Astrocyte (in vitro differentiated cells and primary cell): Measurements from ENCODE around the gene SUGCT. TPM values are rescaled to one million over a fixed set of nuclear protein-coding genes. Genes with fewer than 3 reads are reported as not detected.

Source experiments
- DNase-seq: peaks from one replicate; pipeline ENCODE4 v3.0.0-alpha.2; 2010; ENCODE audit warnings: low read depth
- FAIRE-seq: peaks from 2 replicates; lab custom pipeline; 2011; peaks lifted over from hg19 to GRCh38; lab: Jason Lieb, UNC
- H2AFZ ChIP-seq: 2 replicates; pipeline ENCODE4 v1.6.0; 2012; ENCODE audit warnings: low read depth, low read length, inconsistent platforms
- H3K27ac ChIP-seq: 2 replicates; pipeline ENCODE4 v1.5.1; 2011; ENCODE audit warnings: low read depth, low read length, inconsistent platforms
- H3K27me3 ChIP-seq: 2 replicates; pipeline ENCODE4 v1.6.0; 2011; ENCODE audit warnings: low read length, inconsistent platforms; ENCODE audit not compliant: insufficient read depth
- H3K36me3 ChIP-seq: 2 replicates; pipeline ENCODE4 v1.5.1; 2011; ENCODE audit warnings: low read length, inconsistent platforms; ENCODE audit not compliant: insufficient read depth
- H3K4me1 ChIP-seq: 2 replicates; pipeline ENCODE4 v1.5.1; 2011; ENCODE audit warnings: low read length, inconsistent platforms; ENCODE audit not compliant: insufficient read depth
- H3K4me2 ChIP-seq: 2 replicates; pipeline ENCODE4 v1.6.0; 2012; ENCODE audit warnings: low read length, inconsistent platforms
- H3K4me3 ChIP-seq: 2 replicates; pipeline ENCODE4 v1.5.1; 2011; ENCODE audit warnings: low read depth, mild to moderate bottlenecking, low read length, inconsistent platforms; ENCODE audit not compliant: insufficient read depth
- H3K79me2 ChIP-seq: 2 replicates; pipeline ENCODE4 v1.6.0; 2012; ENCODE audit warnings: mild to moderate bottlenecking, low read length, inconsistent platforms; ENCODE audit not compliant: insufficient read depth
- H3K9ac ChIP-seq: 2 replicates; pipeline ENCODE4 v1.6.0; 2012; ENCODE audit warnings: mild to moderate bottlenecking, low read length, inconsistent platforms
- H3K9me3 ChIP-seq: 2 replicates; pipeline ENCODE4 v1.5.1; 2012; ENCODE audit warnings: low read depth, mild to moderate bottlenecking, low read length, inconsistent platforms; ENCODE audit not compliant: insufficient read depth
- H4K20me1 ChIP-seq: 2 replicates; pipeline ENCODE4 v1.6.0; 2012; ENCODE audit warnings: low read length, inconsistent platforms; ENCODE audit not compliant: insufficient read depth
- H3K27ac Mint-ChIP-seq: one replicate; pipeline ENCODE4 v1.8.0; 2021; ENCODE audit warnings: mild to moderate bottlenecking, mixed read lengths; ENCODE audit not compliant: unreplicated experiment
- H3K27me3 Mint-ChIP-seq: one replicate; pipeline ENCODE4 v1.8.0; 2021; ENCODE audit warnings: low read depth, mixed read lengths; ENCODE audit not compliant: unreplicated experiment
- H3K36me3 Mint-ChIP-seq: one replicate; pipeline ENCODE4 v1.8.0; 2021; ENCODE audit warnings: low read depth, mixed read lengths; ENCODE audit not compliant: unreplicated experiment
- H3K4me1 Mint-ChIP-seq: one replicate; pipeline ENCODE4 v1.8.0; 2021; ENCODE audit warnings: low read depth, mixed read lengths; ENCODE audit not compliant: unreplicated experiment
- H3K4me3 Mint-ChIP-seq: one replicate; pipeline ENCODE4 v1.8.0; 2021; ENCODE audit warnings: mild to moderate bottlenecking, moderate library complexity, mixed read lengths; ENCODE audit not compliant: unreplicated experiment
- H3K9me3 Mint-ChIP-seq: one replicate; pipeline ENCODE4 v1.8.0; 2021; ENCODE audit warnings: mild to moderate bottlenecking, mixed read lengths; ENCODE audit not compliant: unreplicated experiment
- CTCF ChIP-seq: IDR thresholded peaks from 2 replicates; pipeline ENCODE4 v1.5.1; 2011; ENCODE audit warnings: low read depth, mild to moderate bottlenecking, inconsistent platforms, low read length, moderate library complexity; ENCODE audit not compliant: insufficient read depth
- EZH2 ChIP-seq: IDR thresholded peaks from 2 replicates; pipeline ENCODE4 v1.6.1; 2012; ENCODE audit warnings: mild to moderate bottlenecking, low read length, inconsistent platforms; ENCODE audit not compliant: insufficient read depth
- total RNA-seq: library from RNA; stranded (reverse); gene quantifications from 2 replicates; pipeline ENCODE4 v1.2.1, GENCODE V29; 2021

Gene SUGCT
- total RNA-seq, 1 donor from 2014 or later: 15.5 TPM

- H3K27ac ChIP-seq: no peak overlapping the region
- H2AFZ ChIP-seq: no peak overlapping the region
- Mint-ChIP-seq H3K27me3 (peaks cover 2% of the 10 kb centered on the region), H3K36me3 (no peaks in the 10 kb centered on the region), H3K4me1 (peaks cover 7% of the 10 kb centered on the region), H3K9me3 (peaks cover 2% of the 10 kb centered on the region), H3K27ac (no peak overlapping the region), H3K4me3 (no peak overlapping the region)
- H3K4me1 ChIP-seq: no peaks in the 10 kb centered on the region
- no peaks in the 10 kb centered on the region for H4K20me1 ChIP-seq
- no peaks in the 10 kb centered on the region for H3K79me2 ChIP-seq
- TF ChIP-seq EZH2 (no peak), CTCF (no peak)
- FAIRE-seq (no peak), DNase-seq (no peak)
- no peaks in the 10 kb centered on the region for H3K27me3 ChIP-seq
- no peak overlapping the region for H3K4me3 ChIP-seq
- H3K9me3 ChIP-seq: no peaks in the 10 kb centered on the region
- no peak overlapping the region for H3K9ac ChIP-seq
- no peaks in the 10 kb centered on the region for H3K36me3 ChIP-seq
- no peak overlapping the region for H3K4me2 ChIP-seq
These were observed 510.4 kb downstream of the SUGCT start for GRCh38 chr7:40645197-40645596.

GRCh38 chr7:40646717-40647116 lies 511.9 kb downstream of the SUGCT start:
- Histone ChIP-seq H3K27me3 (no peaks in the 10 kb centered on the region), H2AFZ (no peak overlapping the region), H3K9me3 (no peaks in the 10 kb centered on the region), H3K9ac (no peak overlapping the region), H3K4me2 (no peak overlapping the region), H3K4me1 (no peaks in the 10 kb centered on the region), H3K36me3 (no peaks in the 10 kb centered on the region), H3K4me3 (no peak overlapping the region), H4K20me1 (no peaks in the 10 kb centered on the region), H3K27ac (no peak overlapping the region), H3K79me2 (no peaks in the 10 kb centered on the region)
- no peak overlapping the region for H3K4me3 Mint-ChIP-seq
- TF ChIP-seq CTCF (no peak), EZH2 (no peak)
- peaks cover 4% of the 10 kb centered on the region for H3K4me1 Mint-ChIP-seq
- no peaks in the 10 kb centered on the region for H3K36me3 Mint-ChIP-seq
- no peak for FAIRE-seq
- H3K27me3 Mint-ChIP-seq: peaks cover 2% of the 10 kb centered on the region
- DNase-seq: peak; percentile 12
- H3K27ac Mint-ChIP-seq: no peak overlapping the region
- peaks cover 4% of the 10 kb centered on the region for H3K9me3 Mint-ChIP-seq

GRCh38 chr7:40647719-40648118 lies 512.9 kb downstream of the SUGCT start:
- Histone ChIP-seq H3K36me3 (no peaks in the 10 kb centered on the region), H3K9ac (no peak overlapping the region), H3K4me1 (no peaks in the 10 kb centered on the region), H3K27me3 (no peaks in the 10 kb centered on the region), H3K9me3 (no peaks in the 10 kb centered on the region), H3K4me3 (no peak overlapping the region), H4K20me1 (no peaks in the 10 kb centered on the region), H3K79me2 (no peaks in the 10 kb centered on the region), H2AFZ (no peak overlapping the region), H3K27ac (no peak overlapping the region), H3K4me2 (no peak overlapping the region)
- FAIRE-seq (no peak), DNase-seq (peak; percentile 60)
- TF ChIP-seq CTCF: no peak
- no peak for TF ChIP-seq EZH2
- H3K4me1 Mint-ChIP-seq: peaks cover 4% of the 10 kb centered on the region
- no peak overlapping the region for H3K27ac Mint-ChIP-seq
- no peaks in the 10 kb centered on the region for H3K27me3 Mint-ChIP-seq
- H3K36me3 Mint-ChIP-seq: no peaks in the 10 kb centered on the region
- no peak overlapping the region for H3K4me3 Mint-ChIP-seq
- peaks cover 4% of the 10 kb centered on the region for H3K9me3 Mint-ChIP-seq
